GM19023 (cell line): Measurements from ENCODE around the gene ADAM19.

Experiments
- ATAC-seq: cut with Tn5 transposase; IDR thresholded peaks from one replicate; pipeline ENCODE4 v1.9.1; 2021; ENCODE audit warnings: mild to moderate bottlenecking, moderate library complexity; ENCODE audit not compliant: unreplicated experiment

Gene ADAM19

DNA sequence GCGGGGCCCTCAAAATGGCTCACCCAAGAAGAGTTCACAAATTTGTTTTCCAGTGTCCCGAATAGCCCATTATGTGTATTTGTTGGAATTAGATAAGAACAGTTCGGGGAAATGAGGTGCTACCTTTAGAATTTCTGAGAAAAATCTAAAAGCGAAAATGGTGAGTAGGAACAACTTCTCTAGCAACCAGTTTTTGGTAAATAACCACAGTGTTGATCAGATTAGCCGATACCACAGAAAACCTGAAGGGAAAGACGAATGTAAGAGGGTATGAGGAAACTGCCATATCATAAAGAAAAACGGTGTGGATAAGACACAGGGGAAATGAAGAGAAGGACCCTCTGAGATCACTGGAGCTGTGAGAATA lies 31.0 kb downstream of the ADAM19 start:
- no peak for ATAC-seq

GRCh38 chr5:157543825-157544622 lies 31.6 kb downstream of the ADAM19 start:
- no peak for ATAC-seq

DNA sequence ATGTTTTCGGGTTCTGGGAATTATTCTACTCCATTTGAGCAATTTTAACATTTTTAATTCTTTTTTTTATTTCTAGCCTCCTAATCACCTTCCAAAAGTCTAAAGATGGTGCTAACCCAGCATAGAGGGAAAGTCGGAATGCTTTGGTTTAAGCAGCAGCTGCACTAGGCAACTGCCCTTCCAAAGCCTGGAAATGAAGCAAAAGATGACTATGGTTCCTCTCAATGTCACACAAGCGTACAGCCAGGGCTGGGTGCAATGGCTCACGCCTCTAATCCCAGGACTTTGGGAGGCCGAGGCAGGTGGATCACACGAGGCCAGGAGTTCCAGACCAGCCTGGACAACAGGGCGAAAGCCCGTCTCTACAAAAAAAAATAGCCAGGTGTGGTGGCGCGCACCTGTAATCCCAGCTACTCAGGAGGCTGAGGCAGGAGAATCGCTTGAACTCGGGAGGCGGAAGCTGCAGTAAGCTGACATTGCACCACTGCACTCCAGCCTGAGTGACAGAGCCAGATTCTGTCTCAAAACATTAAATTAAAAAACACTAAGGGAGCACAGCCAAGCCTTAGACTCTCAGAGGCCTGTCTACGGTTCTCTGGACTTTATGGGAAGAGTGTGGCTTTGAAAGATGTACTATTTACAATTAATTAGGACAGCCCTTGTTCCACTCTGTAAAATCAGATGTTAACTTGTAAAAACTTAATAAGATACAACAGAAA lies 33.1 kb downstream of the ADAM19 start:
- no peak for ATAC-seq

- ATAC-seq = no peak
Observed at GRCh38 chr5:157541447-157542118, 34.0 kb downstream of the ADAM19 start.

GRCh38 chr5:157540707-157541446 lies 34.7 kb downstream of the ADAM19 start:
- peak; percentile 95 for ATAC-seq

DNA sequence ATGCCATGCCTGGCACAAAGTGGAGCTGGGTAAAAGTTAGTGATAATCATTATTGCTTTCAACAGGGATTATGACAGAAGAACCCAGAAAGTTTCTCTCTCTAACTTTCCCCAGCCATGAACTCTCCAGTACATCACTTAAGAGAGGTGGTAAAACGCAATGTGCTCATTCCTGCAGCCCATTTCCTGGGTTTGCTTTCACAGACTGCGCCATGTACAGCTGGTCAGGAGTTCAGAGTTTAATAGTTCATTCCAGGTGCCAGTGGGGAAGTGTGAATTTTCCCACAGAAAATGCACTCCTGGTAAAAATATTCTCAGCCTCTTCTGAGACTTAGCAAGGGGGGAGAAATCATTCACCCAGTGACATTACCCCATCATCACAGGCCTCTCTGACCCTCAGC lies 35.5 kb downstream of the ADAM19 start:
- no peak for ATAC-seq

GRCh38 chr5:157539503-157540022 lies 36.0 kb downstream of the ADAM19 start:
- no peak for ATAC-seq

- no peak for ATAC-seq
Observed at GRCh38 chr5:157538311-157538710, 37.3 kb downstream of the ADAM19 start.

- no peak for ATAC-seq
Observed at GRCh38 chr5:157535042-157535865, 40.3 kb downstream of the ADAM19 start.

- ATAC-seq = no peak
Observed at GRCh38 chr5:157533011-157533481, 42.5 kb downstream of the ADAM19 start.

- no peak for ATAC-seq
Observed at GRCh38 chr5:157532022-157532421, 43.6 kb downstream of the ADAM19 start.

DNA sequence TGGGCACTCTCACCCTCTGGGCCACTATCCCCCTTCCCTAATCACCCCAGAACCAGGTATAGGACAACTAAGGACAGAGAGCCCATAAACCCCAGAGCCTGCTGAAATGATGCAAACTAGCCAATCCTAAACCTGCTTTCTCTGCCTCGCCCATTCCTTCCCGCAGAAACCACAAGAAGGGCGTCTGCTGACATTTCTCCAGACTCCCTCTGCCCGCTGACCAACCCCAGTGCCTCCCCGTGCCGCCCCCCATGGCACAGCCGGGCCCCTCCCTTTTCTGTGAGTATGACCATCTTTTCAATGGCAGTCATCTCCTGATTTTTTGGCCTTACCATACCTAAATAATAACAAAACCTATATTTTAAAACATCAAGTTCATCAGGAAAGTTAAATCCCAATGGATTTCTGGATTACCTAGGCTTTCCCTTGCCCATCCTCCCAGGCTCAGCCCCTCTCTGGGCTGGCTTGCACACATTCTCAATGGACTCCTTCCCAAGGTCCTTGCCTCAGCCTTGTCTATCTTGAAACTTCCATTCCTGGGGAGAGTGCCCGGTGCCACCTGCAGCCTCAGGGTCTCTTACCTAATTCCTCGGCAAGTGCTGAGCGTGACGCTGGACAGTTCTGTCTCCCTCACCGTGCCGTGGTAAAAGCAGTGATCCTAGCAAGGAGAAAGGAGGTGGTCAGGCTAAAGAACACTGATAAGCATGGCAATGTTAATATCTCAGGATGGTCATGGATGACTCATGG lies 45.2 kb downstream of the ADAM19 start:
- ATAC-seq = no peak

DNA sequence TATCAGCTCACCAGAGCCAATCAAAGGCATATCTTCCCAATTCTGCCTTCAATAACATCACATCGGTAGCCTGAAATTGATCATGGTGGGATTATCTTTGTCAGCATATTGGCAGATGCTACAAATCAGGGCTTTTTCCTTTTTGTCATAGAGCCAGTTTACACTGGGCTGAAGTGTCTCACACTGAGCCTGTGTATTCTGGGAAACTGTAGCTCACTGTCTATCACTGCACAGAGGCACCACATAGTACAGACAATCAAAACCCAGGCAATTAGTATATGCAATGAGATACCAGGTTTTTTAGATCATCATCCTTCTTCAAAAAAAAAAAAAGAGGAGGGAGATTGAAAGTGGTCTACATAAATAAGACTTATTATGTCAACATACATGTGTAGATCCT lies 46.6 kb downstream of the ADAM19 start:
- ATAC-seq = no peak

DNA sequence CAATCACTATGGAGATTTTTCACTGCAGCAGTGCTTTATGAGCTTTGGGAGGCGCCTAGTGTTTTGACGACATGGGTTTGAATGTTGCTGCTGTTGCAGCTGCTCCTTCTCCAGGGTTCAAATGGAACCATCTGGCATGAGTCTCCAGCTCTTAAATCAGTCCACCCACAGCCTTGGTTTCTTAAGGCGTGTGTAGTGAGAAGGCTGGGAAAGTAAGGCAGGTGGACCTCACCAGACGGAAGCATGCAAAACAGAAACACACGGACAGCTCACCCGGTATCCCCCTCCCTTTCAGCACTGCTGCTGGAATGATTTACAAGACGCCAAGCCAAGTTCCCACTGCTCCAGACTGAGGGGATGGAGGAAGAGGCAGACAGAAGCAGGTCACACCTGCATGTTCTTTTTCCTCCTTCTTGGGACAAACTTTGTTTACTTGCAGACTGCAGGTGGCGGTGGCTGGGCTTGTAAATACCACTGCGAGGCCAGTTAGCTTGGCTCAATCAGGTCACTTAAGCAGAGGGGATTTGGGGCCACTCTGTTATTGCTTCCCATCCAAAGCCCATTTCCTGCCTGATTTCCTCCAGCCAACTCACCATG lies 47.4 kb downstream of the ADAM19 start:
- ATAC-seq = no peak

GRCh38 chr5:157524887-157525286 lies 50.7 kb downstream of the ADAM19 start:
- ATAC-seq = no peak

DNA sequence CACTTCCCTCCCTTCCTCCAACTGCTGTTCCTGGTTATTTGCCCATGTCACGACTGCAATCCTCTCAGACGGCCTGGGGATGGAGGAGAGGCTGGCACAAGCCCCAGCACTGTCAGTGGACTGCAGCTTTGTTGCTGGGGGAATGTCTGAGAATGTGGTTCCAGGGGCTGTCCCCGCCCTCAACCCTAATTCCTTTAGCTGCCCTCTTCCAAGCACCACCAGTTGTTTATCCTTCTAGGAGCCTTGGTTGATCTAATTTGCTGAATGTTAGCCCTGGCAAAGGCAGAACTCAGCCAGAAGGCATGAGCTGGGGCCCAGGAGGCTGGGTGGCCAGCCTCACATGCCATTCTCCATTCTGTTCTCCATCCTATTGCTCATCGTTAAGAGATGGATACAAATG lies 51.6 kb downstream of the ADAM19 start:
- no peak for ATAC-seq

DNA sequence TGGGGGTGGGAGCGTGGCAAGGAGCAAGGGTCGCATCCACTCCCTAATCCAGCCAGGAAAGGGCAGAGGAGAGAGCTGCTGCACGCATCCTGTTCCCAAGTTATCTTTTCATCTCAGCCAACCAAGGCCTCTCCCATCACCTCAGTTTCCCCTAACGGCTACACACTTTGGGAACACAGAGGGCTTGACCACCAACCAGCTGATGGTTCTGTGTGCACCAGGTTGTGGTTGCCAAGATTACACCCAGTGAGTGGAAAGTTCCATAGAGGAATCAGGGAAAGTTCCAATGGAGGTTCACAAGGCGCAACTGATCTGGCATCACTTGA lies 53.9 kb downstream of the ADAM19 start:
- ATAC-seq = no peak

- ATAC-seq = no peak
Observed at GRCh38 chr5:157520911-157521703, 54.5 kb downstream of the ADAM19 start.
